SU-DHL-6 (cell line): ENCODE data around the gene MPLKIP.

Experiments
- H2AFZ ChIP-seq: fragments of 200-600 bp; sonication (generic); 2 replicates; pipeline ENCODE4 v1.6.1; 2014; ENCODE audit warnings: low read depth, mild to moderate bottlenecking, moderate library complexity, mixed read lengths, antibody characterized with exemption, low read length; ENCODE audit not compliant: severe bottlenecking
- H3F3A ChIP-seq: fragments of 200-600 bp; shearing (Covaris generic); 2 replicates; pipeline ENCODE4 v1.6.0; 2016; ENCODE audit warnings: antibody characterized with exemption, mild to moderate bottlenecking; ENCODE audit not compliant: insufficient read depth
- H3K27ac ChIP-seq: fragments of 200-600 bp; sonication (generic); 2 replicates; pipeline ENCODE4 v1.5.1; 2016; ENCODE audit warnings: low read depth, mild to moderate bottlenecking, low read length, moderate library complexity, mixed read lengths
- H3K27me3 ChIP-seq: fragments of 200-600 bp; sonication (generic), shearing (Covaris generic); 2 replicates; pipeline ENCODE4 v1.6.0; 2014; ENCODE audit warnings: mild to moderate bottlenecking, low read length
- H3K36me3 ChIP-seq: fragments of 200-600 bp; sonication (generic); 2 replicates; pipeline ENCODE4 v1.6.1; 2014; ENCODE audit warnings: mild to moderate bottlenecking, low read length, mixed read lengths
- H3K4me2 ChIP-seq: fragments of 300-600, 200-600 bp; shearing (Covaris generic), sonication (generic); 2 replicates; pipeline ENCODE4 v1.6.0; 2014; ENCODE audit warnings: low read length, low read depth, mild to moderate bottlenecking; ENCODE audit not compliant: poor library complexity, severe bottlenecking
- H3K4me3 ChIP-seq: fragments of 200-600 bp; sonication (generic); 2 replicates; pipeline ENCODE4 v1.5.1; 2014; ENCODE audit warnings: antibody characterized with exemption, low read length, mild to moderate bottlenecking, mixed read lengths; ENCODE audit not compliant: insufficient read depth, poor library complexity, severe bottlenecking
- H3K79me2 ChIP-seq: fragments of 200-600 bp; sonication (generic); 2 replicates; pipeline ENCODE4 v1.6.1; 2014; ENCODE audit warnings: mild to moderate bottlenecking, low read length, moderate library complexity; ENCODE audit not compliant: insufficient read depth
- H3K9ac ChIP-seq: fragments of 200-600 bp; sonication (generic); 2 replicates; pipeline ENCODE4 v1.7.0; 2014; ENCODE audit warnings: mild to moderate bottlenecking, low read length
- H3K9me2 ChIP-seq: fragments of 200-600 bp; sonication (generic); replicated peaks from 2 replicates; pipeline ENCODE4 v1.6.1; 2014; ENCODE audit warnings: low read length; ENCODE audit not compliant: insufficient read depth
- H3K9me3 ChIP-seq: fragments of 200-600 bp; sonication (generic); 2 replicates; pipeline ENCODE4 v1.6.1; 2014; ENCODE audit warnings: low read length, mixed read lengths; ENCODE audit not compliant: insufficient read depth
- H4K20me1 ChIP-seq: fragments of 200-600 bp; sonication (generic); 2 replicates; pipeline ENCODE4 v1.6.1; 2014; ENCODE audit warnings: low read depth, mild to moderate bottlenecking, antibody characterized with exemption, low read length, moderate library complexity, mixed read lengths
- EZH2phosphoT487 ChIP-seq: fragments of 200-600 bp; sonication (generic), shearing (Covaris generic); conservative IDR thresholded peaks from 2 replicates; pipeline ENCODE4 v1.6.1; 2018; ENCODE audit warnings: mild to moderate bottlenecking, antibody characterized with exemption, low read length, moderate library complexity, mixed read lengths
- TF ChIP-seq, protein P1 (sequence below): fragments of 200-600 bp; sonication (generic); IDR thresholded peaks from one replicate; pipeline ENCODE4 v1.5.1; 2017; ENCODE audit warnings: antibody characterized with exemption, mild to moderate bottlenecking, low read length, moderate library complexity; ENCODE audit not compliant: insufficient read depth, poor library complexity, severe bottlenecking

Gene MPLKIP

DNA sequence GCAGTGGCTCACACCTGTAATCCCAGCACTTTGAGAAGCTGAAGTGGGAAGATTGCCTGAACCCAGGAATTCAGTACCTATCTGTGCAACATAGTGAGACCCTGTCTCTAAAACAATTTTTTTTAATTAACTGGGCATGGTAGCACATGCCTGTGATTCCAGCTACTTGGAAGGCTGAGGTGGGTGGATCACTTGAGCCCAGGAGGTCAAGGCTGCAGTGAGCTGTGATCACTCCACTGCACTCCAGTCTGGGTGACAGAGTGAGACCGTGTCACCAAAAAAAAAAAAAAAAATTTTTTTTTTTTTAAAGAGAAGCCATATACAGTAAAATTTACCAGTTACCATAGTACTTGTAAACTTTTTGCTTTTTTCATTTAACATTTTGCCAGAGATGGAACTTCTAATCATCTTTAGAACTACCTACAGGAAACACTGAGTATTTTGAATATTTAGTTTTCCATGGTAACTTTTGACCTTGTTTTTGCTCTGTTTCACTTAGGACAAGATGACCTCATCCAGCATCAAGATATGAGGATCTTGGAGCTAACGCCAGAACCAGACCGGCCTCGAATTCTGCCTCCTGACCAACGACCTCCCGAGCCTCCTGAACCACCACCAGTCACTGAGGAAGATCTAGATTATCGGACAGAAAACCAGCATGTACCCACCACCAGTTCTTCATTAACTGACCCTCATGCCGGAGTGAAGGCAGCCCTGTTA, 40.6 kb downstream of the MPLKIP start:
- Histone ChIP-seq H3K4me2 (no peak overlapping the region), H3K27me3 (no peaks in the 10 kb centered on the region), H3K4me3 (no peak overlapping the region), H3K9me2 (no peaks in the 10 kb centered on the region), H3K9ac (no peak overlapping the region), H2AFZ (no peak overlapping the region), H3K79me2 (no peaks in the 10 kb centered on the region), H3K36me3 (peaks cover 45% of the 10 kb centered on the region), H3K27ac (no peak overlapping the region), H3F3A (no peaks in the 10 kb centered on the region), H4K20me1 (no peaks in the 10 kb centered on the region), H3K9me3 (no peaks in the 10 kb centered on the region)
- no peak for TF ChIP-seq EZH2phosphoT487

DNA sequence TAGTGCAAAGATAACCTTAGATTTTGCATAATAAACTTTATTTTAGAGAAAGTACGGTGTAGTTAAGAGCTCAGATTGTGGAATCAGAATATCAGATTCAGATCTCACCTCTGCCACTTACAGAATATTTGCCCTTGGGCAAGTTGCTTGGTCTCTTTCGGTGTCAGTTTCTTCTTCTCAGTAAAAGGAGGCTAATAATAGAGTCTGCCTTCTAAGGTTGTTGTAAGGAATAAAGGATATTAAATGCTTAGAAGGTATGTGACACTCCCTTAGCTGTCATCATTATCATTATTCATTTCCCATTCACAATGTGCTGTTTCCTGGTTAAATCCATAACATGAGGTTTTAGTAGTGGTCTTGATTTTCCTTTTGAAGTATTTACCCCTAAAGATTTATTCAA, 42.2 kb downstream of the MPLKIP start:
- peaks cover 54% of the 10 kb centered on the region for H3K36me3 ChIP-seq
- TF ChIP-seq, protein P1, sequence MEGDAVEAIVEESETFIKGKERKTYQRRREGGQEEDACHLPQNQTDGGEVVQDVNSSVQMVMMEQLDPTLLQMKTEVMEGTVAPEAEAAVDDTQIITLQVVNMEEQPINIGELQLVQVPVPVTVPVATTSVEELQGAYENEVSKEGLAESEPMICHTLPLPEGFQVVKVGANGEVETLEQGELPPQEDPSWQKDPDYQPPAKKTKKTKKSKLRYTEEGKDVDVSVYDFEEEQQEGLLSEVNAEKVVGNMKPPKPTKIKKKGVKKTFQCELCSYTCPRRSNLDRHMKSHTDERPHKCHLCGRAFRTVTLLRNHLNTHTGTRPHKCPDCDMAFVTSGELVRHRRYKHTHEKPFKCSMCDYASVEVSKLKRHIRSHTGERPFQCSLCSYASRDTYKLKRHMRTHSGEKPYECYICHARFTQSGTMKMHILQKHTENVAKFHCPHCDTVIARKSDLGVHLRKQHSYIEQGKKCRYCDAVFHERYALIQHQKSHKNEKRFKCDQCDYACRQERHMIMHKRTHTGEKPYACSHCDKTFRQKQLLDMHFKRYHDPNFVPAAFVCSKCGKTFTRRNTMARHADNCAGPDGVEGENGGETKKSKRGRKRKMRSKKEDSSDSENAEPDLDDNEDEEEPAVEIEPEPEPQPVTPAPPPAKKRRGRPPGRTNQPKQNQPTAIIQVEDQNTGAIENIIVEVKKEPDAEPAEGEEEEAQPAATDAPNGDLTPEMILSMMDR: no peak
- TF ChIP-seq EZH2phosphoT487: no peak

DNA sequence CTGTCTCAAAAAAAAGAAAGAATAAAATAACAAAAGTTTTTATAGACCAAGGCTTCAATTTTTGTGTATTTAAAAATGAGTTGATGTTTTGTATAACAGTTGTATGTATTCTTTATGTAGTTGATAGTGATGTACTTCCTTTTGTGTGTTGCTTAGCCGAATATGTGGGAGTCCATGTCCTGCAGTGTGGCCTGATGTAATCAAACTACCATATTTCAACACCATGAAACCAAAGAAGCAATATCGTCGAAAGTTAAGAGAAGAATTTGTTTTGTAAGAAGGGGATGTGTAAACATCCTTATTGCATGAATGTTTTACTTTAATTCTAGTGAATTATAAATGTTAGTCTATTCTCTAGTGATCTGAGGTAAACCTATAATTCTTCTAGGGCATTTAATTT, 56.6 kb downstream of the MPLKIP start:
- Histone ChIP-seq H3K79me2 (no peaks in the 10 kb centered on the region), H3K36me3 (peaks cover 19% of the 10 kb centered on the region; the same call in 1 of the 2 replicates), H3K27me3 (no peaks in the 10 kb centered on the region), H3F3A (peaks cover 14% of the 10 kb centered on the region; the same call in 1 of the 2 replicates), H3K9me3 (no peaks in the 10 kb centered on the region), H4K20me1 (no peaks in the 10 kb centered on the region; the same call in 1 of the 2 replicates), H3K27ac (no peak overlapping the region), H3K4me3 (no peak overlapping the region), H2AFZ (no peak overlapping the region), H3K9ac (no peak overlapping the region), H3K9me2 (no peaks in the 10 kb centered on the region), H3K4me2 (no peak overlapping the region)
- TF ChIP-seq, protein P1: no peak
- TF ChIP-seq EZH2phosphoT487: no peak

More for the DNA sequence above, 42.2 kb downstream of the MPLKIP start:
- H3K27me3 ChIP-seq: no peaks in the 10 kb centered on the region
- H3K9ac ChIP-seq: no peak overlapping the region
- H3K4me2 ChIP-seq: no peak overlapping the region
- H3K9me3 ChIP-seq: no peaks in the 10 kb centered on the region
- H3K27ac ChIP-seq: no peak overlapping the region
- H3K4me3 ChIP-seq: no peak overlapping the region
- no peaks in the 10 kb centered on the region for H3K9me2 ChIP-seq
- H3F3A ChIP-seq: no peaks in the 10 kb centered on the region
- no peaks in the 10 kb centered on the region for H4K20me1 ChIP-seq
- no peaks in the 10 kb centered on the region for H3K79me2 ChIP-seq
- H2AFZ ChIP-seq: no peak overlapping the region
